B cell (primary cell): ENCODE results near the gene TRAF3. TPM values are rescaled to one million over a fixed set of nuclear protein-coding genes. Genes with fewer than 3 reads are reported as not detected.

ENCODE experiments used
- ATAC-seq: fragments of 200-7000 bp; cut with Tn5 transposase; one replicate; pipeline ENCODE4 v1.10.0; 2021; ENCODE audit warnings: low read depth, mild to moderate bottlenecking, moderate number of reproducible peaks, moderate library complexity
- CTCF ChIA-PET: fragments of 350-600 bp; sonication (Branson Sonifier 250); formaldehyde crosslinking; loops from one replicate; lab custom pipeline; 2021; ENCODE audit warnings: antibody characterized with exemption, inconsistent platforms; lab: Charles Lee
- POLR2A ChIA-PET: fragments of 350-600 bp; sonication (Branson Sonifier 250); formaldehyde crosslinking; loops from one replicate; lab custom pipeline; 2021; ENCODE audit warnings: antibody characterized with exemption; lab: Charles Lee
- DNase-seq: peaks from one replicate; pipeline ENCODE4 v3.0.0; 2013
- H2AFZ ChIP-seq: 2 replicates; pipeline ENCODE4 v1.6.1; 2012; ENCODE audit warnings: mild to moderate bottlenecking, low read depth, low read length; ENCODE audit not compliant: insufficient read depth, poor library complexity, severe bottlenecking
- H3K27ac ChIP-seq, 2 donors: 1 replicate in 1 of 2; 2 replicates in 1 of 2; pipeline ENCODE4 v1.5.1; 2012 to 2013; ENCODE audit warnings: low read length in 2 of 2, mild to moderate bottlenecking in 2 of 2, moderate library complexity in 1 of 2
- H3K27me3 ChIP-seq, 4 experiments: fragments of 200-600 bp in 1 of 4; sonication (generic) in 1 of 4; replicated peaks in 1 of 4; 1 replicate in 2 of 4; 2 replicates in 2 of 4; pipeline versions ENCODE4 v1.6.1 to v1.7.0; 2013 to 2016; ENCODE audit warnings: low read length in 3 of 4, mild to moderate bottlenecking in 2 of 4, mixed read lengths in 1 of 4, moderate library complexity in 1 of 4; ENCODE audit not compliant: insufficient read depth in 4 of 4, control insufficient read depth in 3 of 4; ENCODE audit errors: control extremely low read depth in 1 of 4
- H3K36me3 ChIP-seq, 2 experiments: replicated peaks in 1 of 2; 1 replicate in 1 of 2; 2 replicates in 1 of 2; pipeline versions ENCODE4 v1.6.1 to v1.7.1; 2013; ENCODE audit warnings: low read length in 1 of 2; ENCODE audit not compliant: insufficient read depth in 2 of 2, control insufficient read depth in 1 of 2; ENCODE audit errors: control extremely low read depth in 1 of 2, extremely low read depth in 1 of 2
- H3K4me1 ChIP-seq, 2 donors: fragments of 200-600 bp in 1 of 2; sonication (generic) in 1 of 2; 1 replicate in 1 of 2; 2 replicates in 1 of 2; pipeline versions ENCODE4 v1.5.1 to v1.6.1; 2013 to 2017; ENCODE audit warnings: low read length in 2 of 2; ENCODE audit not compliant: control insufficient read depth in 2 of 2, insufficient read depth in 2 of 2
- H3K4me2 ChIP-seq: replicated peaks from 2 replicates; pipeline ENCODE3; 2012; ENCODE audit warnings: mild to moderate bottlenecking, low read depth, low read length; ENCODE audit not compliant: poor library complexity, severe bottlenecking
- H3K4me3 ChIP-seq, 5 experiments: fragments of 200-600 bp in 1 of 5; sonication (generic) in 1 of 5; 1 replicate in 3 of 5; 2 replicates in 2 of 5; pipeline versions ENCODE4 v1.5.1 to v1.7.0; 2011 to 2016; ENCODE audit warnings: low read length in 4 of 5, mild to moderate bottlenecking in 4 of 5, low read depth in 2 of 5, control low read depth in 1 of 5, moderate library complexity in 1 of 5; ENCODE audit not compliant: insufficient read depth in 1 of 5; ENCODE audit errors: control extremely low read depth in 1 of 5, extremely low read depth in 1 of 5
- H3K79me2 ChIP-seq: fragments of 200-600 bp; sonication (generic); one replicate; pipeline ENCODE4 v1.6.0; 2016; ENCODE audit warnings: low read length; ENCODE audit not compliant: control insufficient read depth, insufficient read depth
- H3K9ac ChIP-seq: fragments of 200-600 bp; sonication (generic); 2 replicates; pipeline ENCODE4 v1.6.1; 2017; ENCODE audit warnings: mild to moderate bottlenecking, low read length, moderate library complexity
- H3K9me3 ChIP-seq, 3 donors: one replicate each; pipeline versions ENCODE4 v1.6.1 to v1.7.1; 2013; ENCODE audit warnings: low read length in 2 of 3; ENCODE audit not compliant: control insufficient read depth in 2 of 3, insufficient read depth in 1 of 3; ENCODE audit errors: control extremely low read depth in 1 of 3
- H4K20me1 ChIP-seq: 2 replicates; pipeline ENCODE4 v1.6.0; 2012; ENCODE audit warnings: mild to moderate bottlenecking, low read length; ENCODE audit not compliant: insufficient read depth, control insufficient read depth, poor library complexity, severe bottlenecking
- H3K27ac Mint-ChIP-seq: one replicate; pipeline ENCODE4 v1.8.0; 2021; ENCODE audit warnings: mixed read lengths
- H3K27me3 Mint-ChIP-seq: one replicate; pipeline ENCODE4 v1.8.0; 2021; ENCODE audit warnings: mixed read lengths
- H3K4me1 Mint-ChIP-seq: one replicate; pipeline ENCODE4 v1.8.0; 2021; ENCODE audit warnings: mixed read lengths
- H3K4me3 Mint-ChIP-seq: one replicate; pipeline ENCODE4 v1.8.0; 2021; ENCODE audit warnings: mixed read lengths
- H3K9me3 Mint-ChIP-seq: one replicate; pipeline ENCODE4 v1.8.0; 2022; ENCODE audit warnings: mixed read lengths; ENCODE audit not compliant: insufficient read depth
- CTCF ChIP-seq: fragments of 200-600 bp; IDR thresholded peaks from one replicate; pipeline ENCODE4 v1.8.0; 2022; ENCODE audit warnings: antibody characterized with exemption, mild to moderate bottlenecking
- EZH2 ChIP-seq: IDR thresholded peaks from 2 replicates; pipeline ENCODE4 v1.6.1; 2012; ENCODE audit warnings: borderline replicate concordance, low read depth, mild to moderate bottlenecking, moderate library complexity, low read length; ENCODE audit not compliant: insufficient read depth, poor library complexity, severe bottlenecking
- WGBS: methylation state at CpG from one replicate; pipeline ENCODE4 v1.1.5; 2013; ENCODE audit warnings: missing lambda C conversion rate; ENCODE audit not compliant: insufficient coverage; 5-methylcytosine and 5-hydroxymethylcytosine counted together
- intact Hi-C: fragments of 100-400 bp; cut with micrococcal nuclease; formaldehyde crosslinking; loops from one replicate; pipeline ENCODE4 v1.10.0; 2022
- polyA plus RNA-seq: library from polyadenylated mRNA; depleted of rRNA; stranded (reverse); fragments of >200 nt; gene quantifications from 2 replicates; pipeline ENCODE4 v1.2.3, GENCODE V29; 2012
- total RNA-seq, 2 donors: library from RNA; stranded (reverse); fragments of 120-200 nt in 1 of 2; gene quantifications; 1 replicate in 1 of 2; 2 replicates in 1 of 2; pipeline versions ENCODE4 v1.2.3 to v1.2.4, GENCODE V29; 2013 to 2022

Gene TRAF3
- total and polyA plus RNA-seq, 2 donors (not counting 1 experiment from before 2014, with no cell fraction given) = 42.8 to 89.8 TPM

- peaks cover 12% of the 10 kb centered on the region for H3K79me2 ChIP-seq
- H3K27me3 ChIP-seq = no peaks in the 10 kb centered on the region
- intact Hi-C loops = no loop called here
- CTCF ChIA-PET = interaction anchor here (0.8 to 1.1 kb wide), 2 partner anchors 12 kb away, joined by 3 to 5 read pairs; no protein-coding TSS in a partner anchor
- peaks cover 53% of the 10 kb centered on the region for H3K4me1 Mint-ChIP-seq
- 92% methylated on average over 23 of the region's 28 CpGs for WGBS
- H4K20me1 ChIP-seq = peaks cover 12% of the 10 kb centered on the region
- H3K4me2 ChIP-seq = peak overlapping the region; percentile 74
- ATAC-seq (no peak), DNase-seq (no peak)
- peaks cover 53 to 55% of the 10 kb centered on the region in 2 donors for H3K4me1 ChIP-seq
- no peak overlapping the region for H3K9ac ChIP-seq
- H3K9me3 Mint-ChIP-seq = no peaks in the 10 kb centered on the region
- TF ChIP-seq CTCF (no peak), EZH2 (no peak)
- POLR2A ChIA-PET = no interaction called here
- H3K27me3 Mint-ChIP-seq = no peaks in the 10 kb centered on the region
- H3K4me3 ChIP-seq = no peak overlapping the region
- peak overlapping the region; percentile 41 for H3K4me3 Mint-ChIP-seq
- H3K27ac ChIP-seq = no peak overlapping the region
- peaks cover 0 to 21% of the 10 kb centered on the region in 2 experiments for H3K36me3 ChIP-seq
- peak overlapping the region; percentile 46 for H3K27ac Mint-ChIP-seq
- H3K9me3 ChIP-seq = no peaks in the 10 kb centered on the region
- no peak overlapping the region for H2AFZ ChIP-seq
Observed at GRCh38 chr14:102913341-102914211, 136.3 kb downstream of the TRAF3 start.
